Heart left ventricle (tissue), 16 donors: ENCODE data around the gene ZER1. TPM values are rescaled to one million over a fixed set of nuclear protein-coding genes. Genes with fewer than 3 reads are reported as not detected.
A peak's percentile ranks its signal among the peaks of the same experiment; 100 is the strongest.

ENCODE experiments used
- ATAC-seq, 4 donors: fragments of 200-7000 bp; cut with Tn5 transposase; one replicate each; pipeline ENCODE4 v1.9.1; 2020 to 2022; ENCODE audit warnings: moderate library complexity in 4 of 4, mild to moderate bottlenecking in 3 of 4, moderate number of reproducible peaks in 1 of 4
- DNase-seq, 5 donors: peaks; one replicate each; pipeline ENCODE4 v3.0.0-alpha.2; 2020
- H3K27ac ChIP-seq, 12 donors: fragments of 200-600 bp; sonication (generic) in 4 of 12; one replicate each; pipeline versions ENCODE4 v1.5.0 to v1.8.0; 2016 to 2022; ENCODE audit warnings: mild to moderate bottlenecking in 2 of 12
- H3K27me3 ChIP-seq, 9 donors: fragments of 200-600 bp; sonication (generic) in 2 of 9; one replicate each; pipeline versions ENCODE4 v1.5.1 to v1.8.0; 2016 to 2022; ENCODE audit warnings: mild to moderate bottlenecking in 3 of 9
- H3K36me3 ChIP-seq, 9 donors: fragments of 200-600 bp; sonication (generic) in 2 of 9; one replicate each; pipeline versions ENCODE4 v1.5.0 to v1.8.0; 2018 to 2022; ENCODE audit warnings: mild to moderate bottlenecking in 2 of 9
- H3K4me1 ChIP-seq, 12 donors: fragments of 200-600 bp; sonication (generic) in 4 of 12; one replicate each; pipeline versions ENCODE4 v1.5.0 to v1.8.0; 2016 to 2022; ENCODE audit warnings: mild to moderate bottlenecking in 3 of 12
- H3K4me3 ChIP-seq, 12 donors: fragments of 200-600 bp; sonication (generic) in 4 of 12; one replicate each; pipeline versions ENCODE4 v1.5.0 to v1.8.0; 2017 to 2022; ENCODE audit warnings: mild to moderate bottlenecking in 9 of 12, moderate library complexity in 4 of 12
- H3K9me3 ChIP-seq, 12 donors: fragments of 200-600 bp; sonication (generic) in 4 of 12; one replicate each; pipeline versions ENCODE4 v1.5.0 to v1.8.0; 2016 to 2022; ENCODE audit warnings: mild to moderate bottlenecking in 1 of 12
- CTCF ChIP-seq, 12 donors: fragments of 200-600 bp; sonication (generic) in 4 of 12; IDR thresholded peaks; one replicate each; pipeline versions ENCODE4 v1.5.0 to v1.8.0; 2018 to 2022; ENCODE audit warnings: antibody characterized with exemption in 12 of 12, mild to moderate bottlenecking in 5 of 12
- POLR2A ChIP-seq, 2 donors: fragments of 450-650 bp; IDR thresholded peaks; one replicate each; pipeline ENCODE4 v1.6.1; 2017; ENCODE audit warnings: antibody characterized with exemption in 2 of 2, mild to moderate bottlenecking in 2 of 2, moderate library complexity in 2 of 2
- WGBS, 4 donors: extraction: QIAGEN DNeasy Blood & Tissue Kit in 2 of 4; methylation state at CpG; one replicate each; pipeline versions ENCODE4 v1.1.5 to v1.1.7; 2013 to 2018; 5-methylcytosine and 5-hydroxymethylcytosine counted together
- intact Hi-C, 10 donors: fragments of 100-400 bp; cut with DNase I; formaldehyde crosslinking; loops; one replicate each; pipeline versions ENCODE4 v1.11.1 to v1.14.2; 2022
- polyA plus RNA-seq, 2 donors: library from polyadenylated mRNA; stranded (reverse); fragments of 200-250 nt; gene quantifications; one replicate each; pipeline ENCODE4 v1.2.3, GENCODE V29; 2013
- total RNA-seq, 9 donors: library from RNA; depleted of rRNA in 2 of 9; stranded (reverse); fragments of >200 nt in 2 of 9; fragmentation: NEBNext Ultra II Directional in 3 of 9; extraction: Animal tissue kit (Norgen Biotek cat#: 25700) in 3 of 9; gene quantifications; one replicate each; pipeline versions ENCODE4 v1.1.0 to v1.2.4, GENCODE V29; 2016 to 2023
- donor health status: ischemic (EF 13 %, LVEDD 7.1; RV severe dilation, severe dysfunction).
- donor health status: healthy with polysubstance abuse.
- donor health status: DM: no; HTN: yes; CAD: no.
- donor health status: DM: no; HTN: no; CAD: no.
- donor health status: ischemic (EF 25% LVEDD 6.9; RV normal size, moderate dysfunction).
- donor health status: ischemic (EF 25% LVEDD 5.7; RV mildly dilated, moderate dysfunction).
- donor health status: healthy.
- donor health status: DM: yes; HTN: yes; CAD: no.
- donor health status: ischemic (EF 35%, LVEDD 5.7; RV mildly dilated, moderate dysfunction).
- donor health status: nonischemic (EF 11% LVEDD 7.7; RV severe dilation, severe dysfunction).
- donor health status: DM: yes; HTN: yes; CAD: no.
- donor health status: PGD.
- donor health status: ischemic (EF 29% LVEDD 5.4; RV normal size, mild dysfunction).
- donor health status: nonischemic (EF 23%, LVEDD 6.1; RV moderate dilation, normal function).

Gene ZER1
- total and polyA plus RNA-seq, 11 donors: 32.4 to 163 (median 59.6) TPM

GRCh38 chr9:128809831-128810230 is 38.1 kb upstream of the ZER1 start:
- Histone ChIP-seq H3K36me3 (peaks cover 0 to 42% (median 37%) of the 10 kb centered on the region in 9 donors), H3K9me3 (no peaks in the 10 kb centered on the region), H3K4me1 (no peaks in the 10 kb centered on the region), H3K27me3 (no peaks in the 10 kb centered on the region), H3K4me3 (no peak overlapping the region), H3K27ac (no peak overlapping the region)
- TF ChIP-seq CTCF (IDR thresholded peaks at IDR 0.05) (no peak), POLR2A (IDR thresholded peaks at IDR 0.05) (no peak)
- peak in 2 of 4 donors; percentile 8 to 44 for ATAC-seq
- DNase-seq: no peak
- intact Hi-C loops: no loop called here
- WGBS, 4 donors: 73 to 100% (median 74%) methylated on average over 1 to 2 of the region's 2 CpGs

- no peak overlapping the region for H3K27ac ChIP-seq
- H3K4me1 ChIP-seq: no peaks in the 10 kb centered on the region
- peak in 1 of 4 donors; percentile 16 for ATAC-seq
- no peaks in the 10 kb centered on the region for H3K9me3 ChIP-seq
- no peak for DNase-seq
- no peaks in the 10 kb centered on the region for H3K27me3 ChIP-seq
- TF ChIP-seq POLR2A (IDR thresholded peaks at IDR 0.05): no peak
- no peak for TF ChIP-seq CTCF (IDR thresholded peaks at IDR 0.05)
- WGBS, 4 donors: 92 to 98% (median 95%) methylated on average over 8 to 12 of the region's 12 CpGs
- intact Hi-C loops: no loop called here
- H3K4me3 ChIP-seq: no peak overlapping the region
- H3K36me3 ChIP-seq: peaks cover 0 to 49% (median 44%) of the 10 kb centered on the region in 9 donors
Observed at GRCh38 chr9:128809036-128809599, 37.4 kb upstream of the ZER1 start.

- H3K9me3 ChIP-seq: no peaks in the 10 kb centered on the region
- ATAC-seq (peak in 1 of 4 donors; percentile 18), DNase-seq (no peak)
- WGBS, 4 donors: 88 to 93% (median 90%) methylated on average over 1 to 3 of the region's 3 CpGs
- H3K4me1 ChIP-seq: no peaks in the 10 kb centered on the region
- no peak for TF ChIP-seq POLR2A (IDR thresholded peaks at IDR 0.05)
- no peak for TF ChIP-seq CTCF (IDR thresholded peaks at IDR 0.05)
- no peaks in the 10 kb centered on the region for H3K27me3 ChIP-seq
- H3K27ac ChIP-seq: no peak overlapping the region
- H3K4me3 ChIP-seq: no peak overlapping the region
- intact Hi-C loops: no loop called here
- H3K36me3 ChIP-seq: peaks cover 0 to 55% (median 50%) of the 10 kb centered on the region in 9 donors
Observed at GRCh38 chr9:128808543-128808942, 36.8 kb upstream of the ZER1 start.

- DNase-seq (no peak), ATAC-seq (no peak)
- no peaks in the 10 kb centered on the region for H3K9me3 ChIP-seq
- peaks cover 0 to 62% (median 57%) of the 10 kb centered on the region in 9 donors for H3K36me3 ChIP-seq
- TF ChIP-seq CTCF (IDR thresholded peaks at IDR 0.05) (no peak), POLR2A (IDR thresholded peaks at IDR 0.05) (no peak)
- WGBS, 4 donors: 78 to 85% (median 80%) methylated on average over 7 to 14 of the region's 14 CpGs
- no peak overlapping the region for H3K27ac ChIP-seq
- H3K27me3 ChIP-seq: no peaks in the 10 kb centered on the region
- no peaks in the 10 kb centered on the region for H3K4me1 ChIP-seq
- no peak overlapping the region for H3K4me3 ChIP-seq
- intact Hi-C loops: no loop called here
Observed at GRCh38 chr9:128807827-128808226, 36.1 kb upstream of the ZER1 start.
